A673 (cell line): ENCODE measurements around the gene CCDC88C.

Experiments
- CTCF ChIP-seq: fragments of 300-800, 200-600 bp; sonication (generic); conservative IDR thresholded peaks from 2 replicates; pipeline ENCODE4 v1.5.1; 2017; ENCODE audit warnings: low read depth, mild to moderate bottlenecking, antibody characterized with exemption, low read length, moderate library complexity, mixed read lengths
- EZH2 ChIP-seq: fragments of 200-600 bp; sonication (generic); IDR thresholded peaks from 2 replicates; pipeline ENCODE4 v1.6.1; 2017; ENCODE audit warnings: borderline replicate concordance, low read depth, mild to moderate bottlenecking, mixed read lengths, antibody characterized with exemption, low read length; ENCODE audit not compliant: poor library complexity, severe bottlenecking

DNA sequence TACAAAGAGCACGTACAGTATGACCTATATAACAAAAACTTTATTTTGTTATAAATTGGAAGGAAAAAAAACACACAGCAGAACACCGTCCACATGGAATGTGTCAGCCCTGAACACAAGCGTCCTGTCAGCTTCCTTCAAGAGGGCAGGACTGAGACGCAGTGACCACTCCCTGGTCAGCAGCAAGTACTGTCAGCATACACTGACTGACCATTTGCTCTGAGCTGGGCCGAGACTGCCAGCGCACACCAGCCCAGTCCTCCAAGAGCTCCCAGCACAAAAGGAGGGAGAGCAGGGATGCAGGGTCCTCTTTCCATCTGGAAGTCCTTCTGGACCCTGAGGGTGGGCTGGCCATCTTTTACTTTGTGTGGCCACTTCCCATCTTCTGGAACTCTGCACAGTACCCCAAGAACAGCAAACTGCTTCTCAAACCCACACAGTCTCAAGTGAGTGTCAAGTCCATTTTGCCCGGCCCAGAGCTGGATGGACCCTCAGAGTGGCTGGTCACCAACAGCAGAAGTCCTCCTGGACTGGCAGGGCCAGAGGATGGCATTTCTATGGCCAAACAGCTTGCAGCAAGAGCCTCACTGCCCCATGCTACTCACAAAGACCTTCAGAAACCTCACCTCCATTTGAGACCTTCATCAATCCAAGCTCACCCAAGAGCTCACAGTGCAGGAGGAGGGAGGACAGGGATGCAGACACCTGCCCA is 11.7 kb downstream of the CCDC88C start:
- TF ChIP-seq CTCF (no peak), EZH2 (no peak)
